Smooth muscle cell (in vitro differentiated cells): ENCODE measurements around the gene MAP1LC3A. TPM values are rescaled to one million over a fixed set of nuclear protein-coding genes. Genes with fewer than 3 reads are reported as not detected.
A peak's percentile ranks its signal among the peaks of the same experiment; 100 is the strongest.

ENCODE experiments used
- DNase-seq: peaks from one replicate; lab custom pipeline; 2025; ENCODE audit not compliant: unreplicated experiment; lab: John Stamatoyannopoulos, UW
- H2AFZ ChIP-seq: fragments of 200-600 bp; sonication (generic); 2 replicates; pipeline ENCODE4 v1.6.0; 2016; ENCODE audit warnings: antibody characterized with exemption, low read depth, mild to moderate bottlenecking
- H3F3A ChIP-seq: fragments of 200-600 bp; sonication (generic); 2 replicates; pipeline ENCODE4 v1.6.0; 2017; ENCODE audit warnings: antibody characterized with exemption, low read depth
- H3K27ac ChIP-seq: fragments of 200-600 bp; sonication (generic); 2 replicates; pipeline ENCODE4 v1.5.1; 2016; ENCODE audit warnings: low read depth, mild to moderate bottlenecking
- H3K27me3 ChIP-seq: fragments of 200-600 bp; sonication (generic); 2 replicates; pipeline ENCODE4 v1.6.1; 2016; ENCODE audit warnings: low read depth, mild to moderate bottlenecking
- H3K36me3 ChIP-seq: fragments of 200-600 bp; sonication (generic); 2 replicates; pipeline ENCODE4 v1.5.1; 2016; ENCODE audit warnings: low read depth
- H3K4me1 ChIP-seq: fragments of 200-600 bp; sonication (generic); 2 replicates; pipeline ENCODE4 v1.5.1; 2016; ENCODE audit warnings: low read depth
- H3K4me2 ChIP-seq: fragments of 200-600 bp; sonication (generic); 2 replicates; pipeline ENCODE4 v1.6.0; 2016; ENCODE audit warnings: mild to moderate bottlenecking
- H3K4me3 ChIP-seq: fragments of 200-600 bp; sonication (generic); 2 replicates; pipeline ENCODE4 v1.5.1; 2016; ENCODE audit warnings: mild to moderate bottlenecking
- H3K79me2 ChIP-seq: fragments of 200-600 bp; sonication (generic); 2 replicates; pipeline ENCODE4 v1.6.0; 2016; ENCODE audit warnings: low read depth, mild to moderate bottlenecking
- H3K9ac ChIP-seq: fragments of 200-600 bp; sonication (generic); 2 replicates; pipeline ENCODE4 v1.6.0; 2016; ENCODE audit warnings: low read depth
- H3K9me3 ChIP-seq: fragments of 200-600 bp; sonication (generic); replicated peaks from 2 replicates; pipeline ENCODE4 v1.5.1; 2016; ENCODE audit warnings: low read depth
- H4K20me1 ChIP-seq: fragments of 200-600 bp; sonication (generic); 2 replicates; pipeline ENCODE4 v1.6.0; 2016; ENCODE audit warnings: low read depth
- WGBS: methylation state at CpG from one replicate; pipeline ENCODE4 v1.1.7; 2016; ENCODE audit warnings: low lambda C conversion rate; 5-methylcytosine and 5-hydroxymethylcytosine counted together
- polyA plus RNA-seq: library from polyadenylated mRNA; unstranded; fragments of >200 nt; fragmentation: Nextera tagmentation; extraction: Ambion mirVana; gene quantifications from 2 replicates; pipeline ENCODE4 v1.2.1, GENCODE V29; 2016
- total RNA-seq: library from RNA; depleted of rRNA; stranded (reverse); fragments of >200 nt; gene quantifications from 2 replicates; pipeline ENCODE4 v1.2.3, GENCODE V29; 2014
- TF ChIP-seq, protein P1 (sequence below): fragments of 200-600 bp; sonication (generic); IDR thresholded peaks from 2 replicates; pipeline ENCODE4 v1.5.1; 2017; ENCODE audit warnings: borderline replicate concordance, mild to moderate bottlenecking, antibody characterized with exemption; ENCODE audit not compliant: insufficient read depth, poor library complexity, severe bottlenecking

Gene MAP1LC3A
- total and polyA plus RNA-seq, 2 experiments from 2014 or later: 32.4 to 84.0 TPM

DNA sequence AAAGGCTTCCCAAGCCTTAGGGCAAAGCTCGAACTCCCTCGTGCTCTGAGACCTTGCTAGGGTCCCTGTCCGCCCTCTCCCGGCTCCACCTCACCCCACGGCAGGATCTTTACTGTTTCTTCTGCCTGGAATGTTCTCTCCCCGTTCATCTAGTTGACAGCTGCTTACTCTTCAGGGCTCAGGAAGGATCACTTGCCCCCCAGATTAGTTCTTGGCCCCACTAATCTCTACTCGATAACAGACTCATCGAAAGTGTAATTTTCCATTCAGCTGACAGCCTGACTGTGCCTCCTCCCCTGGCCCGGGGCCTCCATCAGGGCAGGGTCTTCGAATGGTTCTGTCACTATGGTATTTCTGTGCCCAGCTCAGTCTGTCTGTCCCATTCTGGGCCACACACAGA is 3.1 kb downstream of the MAP1LC3A start:
- DNase-seq: no peak
- H2AFZ ChIP-seq: no peak overlapping the region
- WGBS: 91% methylated on average over 10 of the region's 10 CpGs

GRCh38 chr20:34562641-34563040 is 4.1 kb downstream of the MAP1LC3A start:
- 77% methylated on average over 5 of the region's 5 CpGs for WGBS
- Histone ChIP-seq H3K4me3 (no peak overlapping the region), H4K20me1 (no peaks in the 10 kb centered on the region), H3F3A (no peaks in the 10 kb centered on the region), H3K27ac (no peak overlapping the region), H3K36me3 (no peaks in the 10 kb centered on the region), H3K4me1 (no peaks in the 10 kb centered on the region), H3K4me2 (no peak overlapping the region), H3K9ac (no peak overlapping the region), H3K27me3 (no peaks in the 10 kb centered on the region), H2AFZ (no peak overlapping the region), H3K79me2 (no peaks in the 10 kb centered on the region), H3K9me3 (no peaks in the 10 kb centered on the region)
- TF ChIP-seq, protein P1, sequence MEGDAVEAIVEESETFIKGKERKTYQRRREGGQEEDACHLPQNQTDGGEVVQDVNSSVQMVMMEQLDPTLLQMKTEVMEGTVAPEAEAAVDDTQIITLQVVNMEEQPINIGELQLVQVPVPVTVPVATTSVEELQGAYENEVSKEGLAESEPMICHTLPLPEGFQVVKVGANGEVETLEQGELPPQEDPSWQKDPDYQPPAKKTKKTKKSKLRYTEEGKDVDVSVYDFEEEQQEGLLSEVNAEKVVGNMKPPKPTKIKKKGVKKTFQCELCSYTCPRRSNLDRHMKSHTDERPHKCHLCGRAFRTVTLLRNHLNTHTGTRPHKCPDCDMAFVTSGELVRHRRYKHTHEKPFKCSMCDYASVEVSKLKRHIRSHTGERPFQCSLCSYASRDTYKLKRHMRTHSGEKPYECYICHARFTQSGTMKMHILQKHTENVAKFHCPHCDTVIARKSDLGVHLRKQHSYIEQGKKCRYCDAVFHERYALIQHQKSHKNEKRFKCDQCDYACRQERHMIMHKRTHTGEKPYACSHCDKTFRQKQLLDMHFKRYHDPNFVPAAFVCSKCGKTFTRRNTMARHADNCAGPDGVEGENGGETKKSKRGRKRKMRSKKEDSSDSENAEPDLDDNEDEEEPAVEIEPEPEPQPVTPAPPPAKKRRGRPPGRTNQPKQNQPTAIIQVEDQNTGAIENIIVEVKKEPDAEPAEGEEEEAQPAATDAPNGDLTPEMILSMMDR: peak; percentile 29
- DNase-seq: no peak

More for the DNA sequence above, 3.1 kb downstream of the MAP1LC3A start:
- Histone ChIP-seq H3K9me3 (no peaks in the 10 kb centered on the region), H3K36me3 (no peaks in the 10 kb centered on the region), H4K20me1 (no peaks in the 10 kb centered on the region), H3K79me2 (no peaks in the 10 kb centered on the region), H3F3A (no peaks in the 10 kb centered on the region), H3K9ac (no peak overlapping the region), H3K27me3 (no peaks in the 10 kb centered on the region), H3K27ac (no peak overlapping the region), H3K4me1 (no peaks in the 10 kb centered on the region), H3K4me2 (no peak overlapping the region), H3K4me3 (no peak overlapping the region)
- TF ChIP-seq, protein P1: no peak

DNA sequence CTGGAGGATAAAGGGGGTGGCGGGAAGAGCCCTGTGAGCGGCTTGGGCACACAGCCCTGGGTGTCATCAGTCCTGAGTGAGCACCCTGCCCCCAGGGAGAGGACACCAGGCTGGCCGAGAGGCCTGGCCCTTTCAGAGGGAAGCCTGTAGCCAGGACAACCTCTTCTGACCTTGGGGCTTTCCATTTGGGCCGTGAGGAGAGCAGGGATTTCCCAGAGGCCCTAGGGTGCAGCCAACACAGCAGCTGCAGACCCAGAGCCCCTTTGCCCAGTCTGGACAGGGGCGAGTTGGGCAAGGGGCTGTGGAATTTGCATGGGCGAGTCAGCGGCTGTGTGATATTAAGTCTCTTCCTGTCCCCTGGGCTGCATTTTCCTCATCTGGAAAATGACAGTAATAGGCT is 6.3 kb downstream of the MAP1LC3A start:
- Histone ChIP-seq H3F3A (no peaks in the 10 kb centered on the region), H3K27me3 (no peaks in the 10 kb centered on the region), H2AFZ (no peak overlapping the region), H3K36me3 (no peaks in the 10 kb centered on the region), H3K4me3 (no peak overlapping the region), H3K4me2 (no peak overlapping the region), H3K79me2 (no peaks in the 10 kb centered on the region), H3K9ac (no peak overlapping the region), H3K9me3 (no peaks in the 10 kb centered on the region), H4K20me1 (no peaks in the 10 kb centered on the region), H3K4me1 (no peaks in the 10 kb centered on the region), H3K27ac (no peak overlapping the region)
- TF ChIP-seq, protein P1: no peak
- no peak for DNase-seq
- WGBS: 82% methylated on average over 7 of the region's 7 CpGs
